Ishikawa (cell line): ENCODE measurements around the gene ARID1B.

ENCODE experiments used
- CEBPB ChIP-seq: IDR thresholded peaks from 2 replicates; pipeline ENCODE4 v1.6.1; 2012
- CREB1 ChIP-seq: IDR thresholded peaks from 2 replicates; pipeline ENCODE4 v1.6.1; 2012; ENCODE audit warnings: low read depth
- EGR1 ChIP-seq: IDR thresholded peaks from 2 replicates; pipeline ENCODE4 v1.6.1; 2012
- EP300 ChIP-seq: IDR thresholded peaks from 2 replicates; pipeline ENCODE4 v1.6.1; 2012; ENCODE audit warnings: borderline replicate concordance
- FOXM1 ChIP-seq: IDR thresholded peaks from 2 replicates; pipeline ENCODE4 v1.6.1; 2012; ENCODE audit warnings: low read depth, borderline replicate concordance
- MAX ChIP-seq: IDR thresholded peaks from 2 replicates; pipeline ENCODE4 v1.6.1; 2012
- NFIC ChIP-seq: IDR thresholded peaks from 2 replicates; pipeline ENCODE4 v1.6.1; 2012
- RAD21 ChIP-seq: IDR thresholded peaks from 2 replicates; pipeline ENCODE4 v1.6.1; 2012; ENCODE audit warnings: low read depth
- REST ChIP-seq: IDR thresholded peaks from 2 replicates; pipeline ENCODE4 v1.6.1; 2012; ENCODE audit warnings: low read depth, mild to moderate bottlenecking
- TAF1 ChIP-seq: IDR thresholded peaks from 2 replicates; pipeline ENCODE4 v1.6.1; 2012; ENCODE audit warnings: low read depth, mild to moderate bottlenecking
- TCF12 ChIP-seq: IDR thresholded peaks from 2 replicates; pipeline ENCODE4 v1.6.1; 2012; ENCODE audit warnings: low read depth
- TEAD4 ChIP-seq: IDR thresholded peaks from 2 replicates; pipeline ENCODE4 v1.6.1; 2012
- USF1 ChIP-seq: IDR thresholded peaks from 2 replicates; pipeline ENCODE4 v1.6.1; 2012
- YY1 ChIP-seq: IDR thresholded peaks from 2 replicates; pipeline ENCODE4 v1.6.1; 2012; ENCODE audit warnings: low read depth
- ZBTB7A ChIP-seq: IDR thresholded peaks from 2 replicates; pipeline ENCODE4 v1.6.1; 2012; ENCODE audit warnings: low read depth

ARID1B gene

GRCh38 chr6:157013649-157014304, 236.6 kb downstream of the ARID1B start:
- TF ChIP-seq REST (no peak), FOXM1 (no peak), TEAD4 (no peak), RAD21 (no peak)

- TF ChIP-seq NFIC (no peak), FOXM1 (no peak), REST (no peak)
Measured at GRCh38 chr6:157014871-157015270, 237.7 kb downstream of the ARID1B start.

GRCh38 chr6:157017022-157017421, 239.8 kb downstream of the ARID1B start:
- TF ChIP-seq YY1 (no peak), CREB1 (no peak), TAF1 (no peak), FOXM1 (no peak), NFIC (no peak), RAD21 (no peak), EGR1 (no peak), TCF12 (no peak), EP300 (no peak)

- TF ChIP-seq TEAD4 (no peak), YY1 (no peak), NFIC (no peak), TCF12 (no peak), MAX (no peak), EGR1 (no peak), ZBTB7A (no peak), USF1 (no peak), REST (no peak), CREB1 (no peak), FOXM1 (no peak)
Measured at GRCh38 chr6:157017861-157018260, 240.7 kb downstream of the ARID1B start.

- TF ChIP-seq EP300 (no peak), TEAD4 (no peak), NFIC (no peak), FOXM1 (no peak), REST (no peak), CREB1 (no peak), CEBPB (no peak), USF1 (no peak), MAX (no peak), RAD21 (no peak), ZBTB7A (no peak), EGR1 (no peak), YY1 (no peak), TAF1 (no peak), TCF12 (no peak)
Measured at GRCh38 chr6:157019115-157019641, 242.0 kb downstream of the ARID1B start.
